ENCODE data around the gene SLC7A10.
"Not testable (repeated sequence)": the region's sequence is repeated elsewhere in the genome, so short reads cannot be mapped to it uniquely, and the experiment has no call there.

The SLC7A10 gene

GRCh38 chr19:33215438-33216197 lies 10.0 kb downstream of the SLC7A10 start:
- no peak for DNase-seq (ENCODE audit: low read depth)

GRCh38 chr19:33214596-33214995 lies 11.1 kb downstream of the SLC7A10 start:
- no peak for DNase-seq (ENCODE audit: low read depth)

- no peak for DNase-seq (ENCODE audit: low read depth)
Measured at GRCh38 chr19:33212436-33213172, 13.0 kb downstream of the SLC7A10 start.

GRCh38 chr19:33211794-33212435 lies 13.7 kb downstream of the SLC7A10 start:
- no peak for DNase-seq (ENCODE audit: low read depth)

- no peak for DNase-seq (ENCODE audit: low read depth)
Measured at GRCh38 chr19:33210266-33210940, 15.2 kb downstream of the SLC7A10 start.

- DNase-seq (ENCODE audit: low read depth) = not testable (repeated sequence)
Measured at GRCh38 chr19:33209850-33210230, 15.8 kb downstream of the SLC7A10 start.

- no peak for DNase-seq (ENCODE audit: low read depth)
Measured at GRCh38 chr19:33208904-33209849, 16.5 kb downstream of the SLC7A10 start.

- DNase-seq (ENCODE audit: low read depth) = no peak
Measured at GRCh38 chr19:33208371-33208895, 17.2 kb downstream of the SLC7A10 start.

- DNase-seq (ENCODE audit: low read depth) = no peak
Measured at GRCh38 chr19:33207903-33208302, 17.7 kb downstream of the SLC7A10 start.

GRCh38 chr19:33207040-33207620 lies 18.5 kb downstream of the SLC7A10 start:
- DNase-seq (ENCODE audit: low read depth) = no peak

- DNase-seq (ENCODE audit: low read depth) = no peak
Measured at GRCh38 chr19:33206261-33207039, 19.2 kb downstream of the SLC7A10 start.

GRCh38 chr19:33205531-33206260 lies 20.0 kb downstream of the SLC7A10 start:
- DNase-seq (ENCODE audit: low read depth) = no peak

GRCh38 chr19:33205110-33205509 lies 20.5 kb downstream of the SLC7A10 start:
- DNase-seq (ENCODE audit: low read depth) = no peak

- DNase-seq (ENCODE audit: low read depth) = no peak
Measured at GRCh38 chr19:33204136-33204973, 21.3 kb downstream of the SLC7A10 start.

GRCh38 chr19:33203529-33203928 lies 22.1 kb downstream of the SLC7A10 start:
- DNase-seq (ENCODE audit: low read depth) = no peak

- no peak for DNase-seq (ENCODE audit: low read depth)
Measured at GRCh38 chr19:33202546-33203507, 22.8 kb downstream of the SLC7A10 start.

All from stromal cell of bone marrow (primary cell).